Heart left ventricle (tissue), 16 donors: ENCODE results near the gene NCAPG2. TPM values are rescaled to one million over a fixed set of nuclear protein-coding genes. Genes with fewer than 3 reads are reported as not detected.

Experiments
- ATAC-seq, 4 donors: fragments of 200-7000 bp; cut with Tn5 transposase; one replicate each; pipeline ENCODE4 v1.9.1; 2020 to 2022; ENCODE audit warnings: moderate library complexity in 4 of 4, mild to moderate bottlenecking in 3 of 4, moderate number of reproducible peaks in 1 of 4
- DNase-seq, 5 donors: peaks; one replicate each; pipeline ENCODE4 v3.0.0-alpha.2; 2020
- H3K27ac ChIP-seq, 12 donors: fragments of 200-600 bp; sonication (generic) in 4 of 12; one replicate each; pipeline versions ENCODE4 v1.5.0 to v1.8.0; 2016 to 2022; ENCODE audit warnings: mild to moderate bottlenecking in 2 of 12
- H3K27me3 ChIP-seq, 9 donors: fragments of 200-600 bp; sonication (generic) in 2 of 9; one replicate each; pipeline versions ENCODE4 v1.5.1 to v1.8.0; 2016 to 2022; ENCODE audit warnings: mild to moderate bottlenecking in 3 of 9
- H3K36me3 ChIP-seq, 9 donors: fragments of 200-600 bp; sonication (generic) in 2 of 9; one replicate each; pipeline versions ENCODE4 v1.5.0 to v1.8.0; 2018 to 2022; ENCODE audit warnings: mild to moderate bottlenecking in 2 of 9
- H3K4me1 ChIP-seq, 12 donors: fragments of 200-600 bp; sonication (generic) in 4 of 12; one replicate each; pipeline versions ENCODE4 v1.5.0 to v1.8.0; 2016 to 2022; ENCODE audit warnings: mild to moderate bottlenecking in 3 of 12
- H3K4me3 ChIP-seq, 12 donors: fragments of 200-600 bp; sonication (generic) in 4 of 12; one replicate each; pipeline versions ENCODE4 v1.5.0 to v1.8.0; 2017 to 2022; ENCODE audit warnings: mild to moderate bottlenecking in 9 of 12, moderate library complexity in 4 of 12
- H3K9me3 ChIP-seq, 12 donors: fragments of 200-600 bp; sonication (generic) in 4 of 12; one replicate each; pipeline versions ENCODE4 v1.5.0 to v1.8.0; 2016 to 2022; ENCODE audit warnings: mild to moderate bottlenecking in 1 of 12
- POLR2A ChIP-seq, 2 donors: fragments of 450-650 bp; IDR thresholded peaks; one replicate each; pipeline ENCODE4 v1.6.1; 2017; ENCODE audit warnings: antibody characterized with exemption in 2 of 2, mild to moderate bottlenecking in 2 of 2, moderate library complexity in 2 of 2
- WGBS, 4 donors: extraction: QIAGEN DNeasy Blood & Tissue Kit in 2 of 4; methylation state at CpG; one replicate each; pipeline versions ENCODE4 v1.1.5 to v1.1.7; 2013 to 2018; 5-methylcytosine and 5-hydroxymethylcytosine counted together
- intact Hi-C, 10 donors: fragments of 100-400 bp; cut with DNase I; formaldehyde crosslinking; loops; one replicate each; pipeline versions ENCODE4 v1.11.1 to v1.14.2; 2022
- polyA plus RNA-seq, 2 donors: library from polyadenylated mRNA; stranded (reverse); fragments of 200-250 nt; gene quantifications; one replicate each; pipeline ENCODE4 v1.2.3, GENCODE V29; 2013
- total RNA-seq, 9 donors: library from RNA; depleted of rRNA in 2 of 9; stranded (reverse); fragments of >200 nt in 2 of 9; fragmentation: NEBNext Ultra II Directional in 3 of 9; extraction: Animal tissue kit (Norgen Biotek cat#: 25700) in 3 of 9; gene quantifications; one replicate each; pipeline versions ENCODE4 v1.1.0 to v1.2.4, GENCODE V29; 2016 to 2023
- TF ChIP-seq, protein P1 (sequence below), 12 donors: fragments of 200-600 bp; sonication (generic) in 4 of 12; IDR thresholded peaks; one replicate each; pipeline versions ENCODE4 v1.5.0 to v1.8.0; 2018 to 2022; ENCODE audit warnings: antibody characterized with exemption in 12 of 12, mild to moderate bottlenecking in 5 of 12
- donor health status: ischemic (EF 13 %, LVEDD 7.1; RV severe dilation, severe dysfunction).
- donor health status: healthy with polysubstance abuse.
- donor health status: DM: no; HTN: yes; CAD: no.
- donor health status: DM: no; HTN: no; CAD: no.
- donor health status: ischemic (EF 25% LVEDD 6.9; RV normal size, moderate dysfunction).
- donor health status: ischemic (EF 25% LVEDD 5.7; RV mildly dilated, moderate dysfunction).
- donor health status: healthy.
- donor health status: DM: yes; HTN: yes; CAD: no.
- donor health status: ischemic (EF 35%, LVEDD 5.7; RV mildly dilated, moderate dysfunction).
- donor health status: nonischemic (EF 11% LVEDD 7.7; RV severe dilation, severe dysfunction).
- donor health status: DM: yes; HTN: yes; CAD: no.
- donor health status: PGD.
- donor health status: ischemic (EF 29% LVEDD 5.4; RV normal size, mild dysfunction).
- donor health status: nonischemic (EF 23%, LVEDD 6.1; RV moderate dilation, normal function).

Gene NCAPG2
- total and polyA plus RNA-seq, 11 donors, result 1.1 to 12.5 (median 4.1) TPM

DNA sequence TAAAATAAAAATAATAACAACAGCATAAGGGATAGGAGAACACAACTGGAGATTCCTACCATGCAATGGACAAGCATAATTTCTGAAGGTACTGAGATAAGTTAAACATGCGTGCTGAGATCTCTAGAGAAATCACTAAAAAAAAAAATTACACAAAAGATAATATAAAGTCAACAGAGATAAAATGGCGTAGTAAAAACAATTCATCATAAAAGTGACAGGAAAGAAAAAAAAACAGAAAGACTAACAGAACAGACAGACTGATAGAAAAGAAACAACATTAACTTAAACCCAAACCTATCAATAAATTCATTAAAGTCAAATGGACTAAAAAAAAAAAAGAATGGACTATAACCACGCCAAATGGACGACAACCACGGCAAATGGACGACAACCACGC is 56.4 kb downstream of the NCAPG2 start:
- H3K9me3 ChIP-seq, result no peaks in the 10 kb centered on the region
- ATAC-seq, result no peak
- DNase-seq, result no peak
- WGBS, 4 donors, result 66 to 98% (median 81%) methylated on average over 7 of the region's 7 CpGs
- H3K36me3 ChIP-seq, result peaks cover 0 to 65% (median 22%) of the 10 kb centered on the region in 9 donors
- H3K4me1 ChIP-seq, result no peaks in the 10 kb centered on the region
- TF ChIP-seq POLR2A (IDR thresholded peaks at IDR 0.05), result no peak
- TF ChIP-seq, protein P1, sequence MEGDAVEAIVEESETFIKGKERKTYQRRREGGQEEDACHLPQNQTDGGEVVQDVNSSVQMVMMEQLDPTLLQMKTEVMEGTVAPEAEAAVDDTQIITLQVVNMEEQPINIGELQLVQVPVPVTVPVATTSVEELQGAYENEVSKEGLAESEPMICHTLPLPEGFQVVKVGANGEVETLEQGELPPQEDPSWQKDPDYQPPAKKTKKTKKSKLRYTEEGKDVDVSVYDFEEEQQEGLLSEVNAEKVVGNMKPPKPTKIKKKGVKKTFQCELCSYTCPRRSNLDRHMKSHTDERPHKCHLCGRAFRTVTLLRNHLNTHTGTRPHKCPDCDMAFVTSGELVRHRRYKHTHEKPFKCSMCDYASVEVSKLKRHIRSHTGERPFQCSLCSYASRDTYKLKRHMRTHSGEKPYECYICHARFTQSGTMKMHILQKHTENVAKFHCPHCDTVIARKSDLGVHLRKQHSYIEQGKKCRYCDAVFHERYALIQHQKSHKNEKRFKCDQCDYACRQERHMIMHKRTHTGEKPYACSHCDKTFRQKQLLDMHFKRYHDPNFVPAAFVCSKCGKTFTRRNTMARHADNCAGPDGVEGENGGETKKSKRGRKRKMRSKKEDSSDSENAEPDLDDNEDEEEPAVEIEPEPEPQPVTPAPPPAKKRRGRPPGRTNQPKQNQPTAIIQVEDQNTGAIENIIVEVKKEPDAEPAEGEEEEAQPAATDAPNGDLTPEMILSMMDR (IDR thresholded peaks at IDR 0.05), result no peak
- H3K27me3 ChIP-seq, result no peaks in the 10 kb centered on the region
- H3K4me3 ChIP-seq, result no peak overlapping the region
- intact Hi-C loops, result no loop called here
- H3K27ac ChIP-seq, result no peak overlapping the region

GRCh38 chr7:158647475-158647792 is 57.2 kb downstream of the NCAPG2 start:
- Histone ChIP-seq H3K9me3 (no peaks in the 10 kb centered on the region), H3K4me3 (no peak overlapping the region), H3K4me1 (no peaks in the 10 kb centered on the region), H3K27ac (no peak overlapping the region), H3K36me3 (peaks cover 0 to 67% (median 22%) of the 10 kb centered on the region in 9 donors), H3K27me3 (no peaks in the 10 kb centered on the region)
- DNase-seq, result no peak
- no peak for ATAC-seq
- 89 to 100% (median 98%) methylated on average over 2 of the region's 2 CpGs for WGBS, 4 donors
- TF ChIP-seq POLR2A (IDR thresholded peaks at IDR 0.05), result no peak
- TF ChIP-seq, protein P1 (IDR thresholded peaks at IDR 0.05), result no peak
- intact Hi-C loops, result no loop called here

GRCh38 chr7:158646766-158647474 is 57.7 kb downstream of the NCAPG2 start:
- no peaks in the 10 kb centered on the region for H3K4me1 ChIP-seq

GRCh38 chr7:158645842-158646241 is 58.8 kb downstream of the NCAPG2 start:
- 94 to 97% (median 96%) methylated on average over 4 of the region's 4 CpGs for WGBS, 4 donors
- H3K9me3 ChIP-seq, result no peaks in the 10 kb centered on the region
- H3K27me3 ChIP-seq, result no peaks in the 10 kb centered on the region
- H3K36me3 ChIP-seq, result peaks cover 0 to 67% (median 15%) of the 10 kb centered on the region in 9 donors
- H3K4me1 ChIP-seq, result no peaks in the 10 kb centered on the region
- intact Hi-C loops, result no loop called here
- no peak overlapping the region for H3K4me3 ChIP-seq
- no peak for DNase-seq
- TF ChIP-seq, protein P1 (IDR thresholded peaks at IDR 0.05), result no peak
- TF ChIP-seq POLR2A (IDR thresholded peaks at IDR 0.05), result no peak
- H3K27ac ChIP-seq, result no peak overlapping the region
- ATAC-seq, result no peak

More at GRCh38 chr7:158646766-158647474, 57.7 kb downstream of the NCAPG2 start:
- Histone ChIP-seq H3K27me3 (no peaks in the 10 kb centered on the region), H3K9me3 (no peaks in the 10 kb centered on the region), H3K4me3 (no peak overlapping the region), H3K36me3 (peaks cover 0 to 70% (median 20%) of the 10 kb centered on the region in 9 donors), H3K27ac (no peak overlapping the region)
- WGBS, 4 donors, result 92 to 94% (median 92%) methylated on average over 7 of the region's 7 CpGs
- ATAC-seq (no peak), DNase-seq (no peak)
- intact Hi-C loops, result no loop called here
- TF ChIP-seq, protein P1 (IDR thresholded peaks at IDR 0.05), result peak in 5 of 12 donors; percentile 27 to 29 (median 29)
- TF ChIP-seq POLR2A (IDR thresholded peaks at IDR 0.05), result no peak
